WI38 (cell line): ENCODE measurements around the gene JAK3.

Source experiments
- H3K4me3 ChIP-seq: 2 replicates; pipeline ENCODE4 v1.5.1; 2011; ENCODE audit warnings: low read depth, mild to moderate bottlenecking, control low read depth, low read length
- CTCF ChIP-seq: IDR thresholded peaks from 2 replicates; pipeline ENCODE4 v1.5.1; 2012; ENCODE audit warnings: low read depth, mild to moderate bottlenecking, control low read depth, low read length

The JAK3 gene

GRCh38 chr19:17826508-17827056 lies 21.2 kb downstream of the JAK3 start:
- no peak for TF ChIP-seq CTCF

GRCh38 chr19:17824339-17824738 lies 23.4 kb downstream of the JAK3 start:
- no peak for TF ChIP-seq CTCF
- H3K4me3 ChIP-seq, result no peak overlapping the region

More at GRCh38 chr19:17826508-17827056, 21.2 kb downstream of the JAK3 start:
- no peak overlapping the region for H3K4me3 ChIP-seq

- no peak within 1 kb of the TSS for H3K4me3 ChIP-seq
- TF ChIP-seq CTCF, result no peak
These were observed 26.6 kb downstream of the JAK3 start, which contains the start of gene INSL3 for GRCh38 chr19:17821190-17821589. TSS of gene INSL3 (minus strand) at chr19:17821519. CDS start at chr19:17821506, 13 bp downstream.

GRCh38 chr19:17817668-17818363 lies 30.0 kb downstream of the JAK3 start:
- no peak overlapping the region for H3K4me3 ChIP-seq
- TF ChIP-seq CTCF, result no peak

- no peak for TF ChIP-seq CTCF
- no peak overlapping the region for H3K4me3 ChIP-seq
These were observed 35.7 kb downstream of the JAK3 start for GRCh38 chr19:17812099-17812498.

GRCh38 chr19:17811681-17812080 lies 36.1 kb downstream of the JAK3 start:
- no peak overlapping the region for H3K4me3 ChIP-seq
- no peak for TF ChIP-seq CTCF

GRCh38 chr19:17811103-17811502 lies 36.7 kb downstream of the JAK3 start:
- no peak overlapping the region for H3K4me3 ChIP-seq
- TF ChIP-seq CTCF, result no peak
